ENCODE results near the gene ADAM22. TPM values are rescaled to one million over a fixed set of nuclear protein-coding genes. Genes with fewer than 3 reads are reported as not detected.

Gene ADAM22
- total and polyA plus RNA-seq, 10 of the 15 experiments (the other 5 are each of a cell fraction or from before 2014, with no cell fraction given): 1.4 to 24.5 (median 7.6) TPM

DNA sequence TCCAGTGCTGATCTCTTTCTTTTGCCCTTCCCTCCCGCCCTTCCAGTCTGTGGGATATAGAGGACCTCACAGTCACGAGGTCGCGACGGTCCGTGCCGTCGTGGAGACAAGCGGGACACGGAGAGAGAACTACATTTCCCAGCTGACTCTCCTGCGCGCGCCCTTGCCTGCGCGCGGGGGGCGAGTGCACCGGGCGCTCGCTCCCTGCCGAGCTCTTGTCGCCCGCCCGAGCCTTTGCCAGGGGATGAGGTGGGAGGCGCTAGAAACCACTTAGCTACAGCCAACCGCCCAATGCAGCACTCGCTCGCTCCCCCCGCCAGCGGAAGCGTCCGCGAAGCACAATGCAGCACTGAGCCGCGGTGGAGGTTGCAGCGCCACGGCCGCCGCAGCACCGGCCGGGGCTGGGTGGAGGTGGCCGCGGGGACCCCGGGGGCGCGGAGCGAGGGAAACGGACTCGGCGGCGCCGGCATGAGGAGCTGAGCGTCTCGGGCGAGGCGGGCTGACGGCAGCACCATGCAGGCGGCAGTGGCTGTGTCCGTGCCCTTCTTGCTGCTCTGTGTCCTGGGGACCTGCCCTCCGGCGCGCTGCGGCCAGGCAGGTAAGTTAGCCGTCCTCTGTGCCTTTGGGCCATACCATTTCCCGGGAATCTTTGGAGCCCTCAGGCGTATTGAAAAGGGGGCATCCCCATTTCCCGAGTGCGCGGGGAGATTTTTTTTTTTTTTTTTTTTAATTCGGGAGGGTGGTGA lies at the start of gene ADAM22 (continued):
- peak; percentile 41; the same call in 1 of the 2 replicates for TF ChIP-seq MAX (IDR thresholded peaks at IDR 0.05; ENCODE audit: low read depth, low read length)
- TF ChIP-seq TAF1 (IDR thresholded peaks at IDR 0.05; ENCODE audit: borderline replicate concordance, low read depth, low read length): peak; percentile 87
- peak; percentile 41; the same call in 1 of the 2 replicates for TF ChIP-seq ZNF24 (IDR thresholded peaks at IDR 0.05)
- TF ChIP-seq CREM (IDR thresholded peaks at IDR 0.05; ENCODE audit: low read depth): peak; percentile 79; the same call in 1 of the 2 replicates
- peak; percentile 49; the same call in 1 of the 2 replicates for TF ChIP-seq ESRRA (IDR thresholded peaks at IDR 0.05; ENCODE audit: low read length)
- TF ChIP-seq RAD21 (IDR thresholded peaks at IDR 0.05; ENCODE audit: insufficient read depth, low read depth, low read length): peak; percentile 19; the same call in 1 of the 2 replicates
- TF ChIP-seq BACH1 (IDR thresholded peaks at IDR 0.05; ENCODE audit: borderline replicate concordance): peak; percentile 87; the same call in 1 of the 2 replicates
- no peak for TF ChIP-seq IRF3 (IDR thresholded peaks at IDR 0.05)
- TF ChIP-seq SREBF1 (IDR thresholded peaks at IDR 0.05; ENCODE audit: low read length): peak; percentile 68
- TF ChIP-seq SMAD1 (IDR thresholded peaks at IDR 0.05; ENCODE audit: low read depth, partially characterized antibody): no peak
- TF ChIP-seq MEF2A (IDR thresholded peaks at IDR 0.05; ENCODE audit: insufficient read depth, low read depth, low read length): peak; percentile 26; the same call in 1 of the 2 replicates
- TF ChIP-seq NBN (IDR thresholded peaks at IDR 0.05): no peak
- TF ChIP-seq DPF2 (IDR thresholded peaks at IDR 0.05): peak; percentile 82
- TF ChIP-seq STAT1 (conservative IDR thresholded peaks at IDR 0.05): peak; percentile 81; the same call in 1 of the 2 replicates

All from GM12878 (cell line).